GM23248 (cell line): ENCODE data around the gene AP3S1. TPM values are rescaled to one million over a fixed set of nuclear protein-coding genes. Genes with fewer than 3 reads are reported as not detected.
"Not testable (repeated sequence)": the region's sequence is repeated elsewhere in the genome, so short reads cannot be mapped to it uniquely, and the experiment has no call there.

Experiments used
- DNase-seq: peaks from one replicate; pipeline ENCODE4 v3.0.0-alpha.2; 2015
- H2AFZ ChIP-seq: fragments of 200-600 bp; sonication (generic); 2 replicates; pipeline ENCODE4 v1.6.1; 2016; ENCODE audit warnings: antibody characterized with exemption
- H3F3A ChIP-seq: fragments of 200-600 bp; sonication (generic); 2 replicates; pipeline ENCODE4 v1.6.1; 2016; ENCODE audit warnings: mild to moderate bottlenecking, antibody characterized with exemption, mixed run types; ENCODE audit not compliant: insufficient read depth
- H3K27ac ChIP-seq: fragments of 200-600 bp; sonication (generic); 2 replicates; pipeline ENCODE4 v1.5.1; 2016; ENCODE audit warnings: mild to moderate bottlenecking
- H3K27me3 ChIP-seq: fragments of 200-600 bp; sonication (generic); replicated peaks from 2 replicates; pipeline ENCODE4 v1.6.1; 2016; ENCODE audit warnings: mild to moderate bottlenecking; ENCODE audit not compliant: insufficient read depth
- H3K36me3 ChIP-seq: fragments of 200-600 bp; sonication (generic); 2 replicates; pipeline ENCODE4 v1.6.1; 2016; ENCODE audit warnings: low read depth, mild to moderate bottlenecking
- H3K4me1 ChIP-seq: fragments of 200-600 bp; sonication (generic); 2 replicates; pipeline ENCODE4 v1.6.1; 2016; ENCODE audit warnings: mild to moderate bottlenecking; ENCODE audit not compliant: insufficient read depth
- H3K4me2 ChIP-seq: fragments of 200-600 bp; sonication (generic); one replicate; pipeline ENCODE4 v1.6.1; 2016; ENCODE audit warnings: mild to moderate bottlenecking; ENCODE audit not compliant: unreplicated experiment
- H3K4me3 ChIP-seq: fragments of 200-600 bp; sonication (generic); 2 replicates; pipeline ENCODE4 v1.5.1; 2016; ENCODE audit warnings: mild to moderate bottlenecking
- H3K79me2 ChIP-seq: fragments of 200-600 bp; sonication (generic); 2 replicates; pipeline ENCODE4 v1.6.1; 2016; ENCODE audit warnings: mild to moderate bottlenecking; ENCODE audit not compliant: insufficient read depth
- H3K9ac ChIP-seq: fragments of 200-600 bp; sonication (generic); 2 replicates; pipeline ENCODE4 v1.6.1; 2016; ENCODE audit warnings: mild to moderate bottlenecking
- H3K9me2 ChIP-seq: fragments of 200-600 bp; sonication (generic); 2 replicates; pipeline ENCODE4 v1.6.1; 2016; ENCODE audit warnings: mixed run types, mild to moderate bottlenecking, moderate library complexity; ENCODE audit not compliant: insufficient read depth
- H3K9me3 ChIP-seq: fragments of 200-600 bp; sonication (generic); one replicate; pipeline ENCODE4 v1.6.1; 2017; ENCODE audit warnings: low read depth
- H4K20me1 ChIP-seq: fragments of 200-600 bp; sonication (generic); 2 replicates; pipeline ENCODE4 v1.6.0; 2016; ENCODE audit not compliant: insufficient read depth
- EZH2 ChIP-seq: fragments of 200-600 bp; sonication (generic); IDR thresholded peaks from 2 replicates; pipeline ENCODE4 v1.6.1; 2018; ENCODE audit warnings: antibody characterized with exemption, mild to moderate bottlenecking; ENCODE audit not compliant: insufficient read depth, poor library complexity, severe bottlenecking
- EZH2phosphoT487 ChIP-seq: fragments of 200-600 bp; sonication (generic); IDR thresholded peaks from 2 replicates; pipeline ENCODE4 v1.6.1; 2018; ENCODE audit warnings: antibody characterized with exemption, moderate library complexity, mild to moderate bottlenecking, low read depth; ENCODE audit not compliant: insufficient read depth
- WGBS, 2 experiments: methylation state at CpG; one replicate each; pipeline ENCODE4 v1.1.6; 2015 to 2017; ENCODE audit warnings: low lambda C conversion rate in 2 of 2, low coverage in 1 of 2; ENCODE audit errors: missing lambda C conversion rate in 2 of 2; 5-methylcytosine and 5-hydroxymethylcytosine counted together
- in situ Hi-C: fragments of 300-500 bp; cut with MboI; formaldehyde crosslinking; loops from 2 replicates; pipeline ENCODE4 v1.15.0; 2020
- polyA plus RNA-seq: library from polyadenylated mRNA; unstranded; fragments of >200 nt; fragmentation: Nextera tagmentation; extraction: Ambion mirVana; gene quantifications from 2 replicates; pipeline ENCODE4 v1.2.1, GENCODE V29; 2016
- total RNA-seq: library from RNA; depleted of rRNA; stranded (reverse); fragments of >200 nt; shearing (Covaris generic); gene quantifications from 2 replicates; pipeline ENCODE4 v1.2.3, GENCODE V29; 2014

AP3S1 gene
- total and polyA plus RNA-seq, 2 experiments from 2014 or later: 303 to 430 TPM

GRCh38 chr5:115884704-115885103, 43.0 kb downstream of the AP3S1 start:
- WGBS, 2 experiments: 92 to 95% methylated on average over 1 of the region's 1 CpG
- no peaks in the 10 kb centered on the region for H3K9me2 ChIP-seq
- TF ChIP-seq EZH2: no peak
- H3K36me3 ChIP-seq: no peaks in the 10 kb centered on the region
- H2AFZ ChIP-seq: no peak overlapping the region
- no peaks in the 10 kb centered on the region for H3K27me3 ChIP-seq
- no peaks in the 10 kb centered on the region for H4K20me1 ChIP-seq
- no peaks in the 10 kb centered on the region for H3K9me3 ChIP-seq
- H3K4me2 ChIP-seq: no peak overlapping the region
- H3K79me2 ChIP-seq: peaks cover 94% of the 10 kb centered on the region
- in situ Hi-C loops: loop anchor here (10.0 kb wide), 1 partner anchor 180 kb away; no protein-coding TSS in a partner anchor
- no peak overlapping the region for H3K9ac ChIP-seq
- H3K27ac ChIP-seq: no peak overlapping the region
- H3F3A ChIP-seq: no peaks in the 10 kb centered on the region
- no peak overlapping the region for H3K4me3 ChIP-seq
- H3K4me1 ChIP-seq: no peaks in the 10 kb centered on the region
- DNase-seq: no peak

DNA sequence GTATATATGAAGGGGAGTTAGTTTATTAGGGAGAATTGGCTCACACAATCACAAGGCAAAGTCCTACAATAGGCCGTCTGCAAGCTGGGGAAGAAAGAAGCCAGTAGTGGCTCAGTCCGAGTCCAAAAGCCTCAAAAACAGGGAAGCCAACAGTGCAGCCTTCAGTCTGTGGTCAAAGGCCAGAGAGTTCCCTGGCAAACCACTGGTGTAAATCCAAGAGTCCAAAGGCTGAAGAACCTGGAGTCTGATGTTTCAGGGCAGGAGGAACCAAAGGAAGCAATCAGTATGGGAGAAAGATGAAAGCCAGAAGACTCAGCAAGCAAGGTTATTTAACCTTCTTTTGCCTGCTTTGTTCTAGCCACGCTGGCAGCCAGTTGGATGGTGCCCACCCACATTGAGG, 43.5 kb downstream of the AP3S1 start:
- not testable (repeated sequence) for H3F3A ChIP-seq

GRCh38 chr5:115888027-115888426, 46.3 kb downstream of the AP3S1 start:
- Histone ChIP-seq H3K9ac (peak overlapping the region; percentile 1; the same call in 1 of the 2 replicates), H3K4me3 (no peak overlapping the region), H3K9me3 (no peaks in the 10 kb centered on the region), H3K27ac (no peak overlapping the region), H3K9me2 (no peaks in the 10 kb centered on the region), H3K36me3 (no peaks in the 10 kb centered on the region), H4K20me1 (no peaks in the 10 kb centered on the region), H3K4me2 (no peak overlapping the region), H3K27me3 (no peaks in the 10 kb centered on the region), H2AFZ (no peak overlapping the region), H3F3A (no peaks in the 10 kb centered on the region), H3K4me1 (no peaks in the 10 kb centered on the region), H3K79me2 (peaks cover 69% of the 10 kb centered on the region)
- WGBS, 2 experiments: 12 to 17% methylated on average over 1 of the region's 1 CpG
- in situ Hi-C loops: loop anchor here (10.0 kb wide), 1 partner anchor 177 kb away; no protein-coding TSS in a partner anchor
- TF ChIP-seq EZH2phosphoT487 (no peak), EZH2 (no peak)
- peak; percentile 61 for DNase-seq

More for the DNA sequence above, 43.5 kb downstream of the AP3S1 start:
- not testable (repeated sequence) for H3K4me1 ChIP-seq, H3K27ac ChIP-seq, H4K20me1 ChIP-seq, H3K4me3 ChIP-seq, H3K9ac ChIP-seq, H2AFZ ChIP-seq, H3K36me3 ChIP-seq, H3K4me2 ChIP-seq, H3K9me3 ChIP-seq, H3K9me2 ChIP-seq, DNase-seq, H3K27me3 ChIP-seq
- 84 to 85% methylated on average over 3 of the region's 3 CpGs for WGBS, 2 experiments
- in situ Hi-C loops: loop anchor here (10.0 kb wide), 1 partner anchor 180 kb away; no protein-coding TSS in a partner anchor
- H3K79me2 ChIP-seq: peaks cover 94% of the 10 kb centered on the region

- TF ChIP-seq EZH2: no peak
- TF ChIP-seq EZH2phosphoT487: no peak
- DNase-seq: no peak
- H3K9ac ChIP-seq: no peak overlapping the region
- in situ Hi-C loops: no loop called here
- H3K27me3 ChIP-seq: no peaks in the 10 kb centered on the region
- no peaks in the 10 kb centered on the region for H3K9me3 ChIP-seq
- peaks cover 42% of the 10 kb centered on the region for H3K79me2 ChIP-seq
- H3K9me2 ChIP-seq: no peaks in the 10 kb centered on the region; the same call in 1 of the 2 replicates
- H2AFZ ChIP-seq: no peak overlapping the region
- H4K20me1 ChIP-seq: no peaks in the 10 kb centered on the region
- H3K36me3 ChIP-seq: no peaks in the 10 kb centered on the region
- peaks cover 14% of the 10 kb centered on the region for H3K4me1 ChIP-seq
- no peak overlapping the region for H3K4me3 ChIP-seq
- 95 to 96% methylated on average over 1 of the region's 1 CpG for WGBS, 2 experiments
- no peaks in the 10 kb centered on the region for H3F3A ChIP-seq
- H3K27ac ChIP-seq: no peak overlapping the region
- H3K4me2 ChIP-seq: no peak overlapping the region
Measured at GRCh38 chr5:115892021-115892420, 50.3 kb downstream of the AP3S1 start.

GRCh38 chr5:115894342-115894741, 52.6 kb downstream of the AP3S1 start:
- WGBS, 2 experiments: 96% methylated on average over 3 of the region's 3 CpGs
- Histone ChIP-seq H3K4me2 (no peak overlapping the region), H3K4me3 (no peak overlapping the region), H3K27ac (no peak overlapping the region), H4K20me1 (no peaks in the 10 kb centered on the region), H3K9me2 (no peaks in the 10 kb centered on the region; the same call in 1 of the 2 replicates), H3K9ac (no peak overlapping the region), H3K27me3 (no peaks in the 10 kb centered on the region), H2AFZ (no peak overlapping the region), H3K9me3 (no peaks in the 10 kb centered on the region), H3K79me2 (peaks cover 37% of the 10 kb centered on the region), H3K4me1 (peaks cover 22% of the 10 kb centered on the region), H3K36me3 (no peaks in the 10 kb centered on the region), H3F3A (no peaks in the 10 kb centered on the region)
- in situ Hi-C loops: no loop called here
- peak; percentile 6 for DNase-seq
- TF ChIP-seq EZH2 (no peak), EZH2phosphoT487 (no peak)
